Nucleus accumbens (tissue), 56 donors: ENCODE measurements around the gene DNAL4.
"Not testable (repeated sequence)": the region's sequence is repeated elsewhere in the genome, so short reads cannot be mapped to it uniquely, and the experiment has no call there.

ENCODE experiments used
- DNase-seq, 56 donors: peaks; one replicate each; lab custom pipeline; 2025; lab: John Stamatoyannopoulos, UW

Gene DNAL4

DNA sequence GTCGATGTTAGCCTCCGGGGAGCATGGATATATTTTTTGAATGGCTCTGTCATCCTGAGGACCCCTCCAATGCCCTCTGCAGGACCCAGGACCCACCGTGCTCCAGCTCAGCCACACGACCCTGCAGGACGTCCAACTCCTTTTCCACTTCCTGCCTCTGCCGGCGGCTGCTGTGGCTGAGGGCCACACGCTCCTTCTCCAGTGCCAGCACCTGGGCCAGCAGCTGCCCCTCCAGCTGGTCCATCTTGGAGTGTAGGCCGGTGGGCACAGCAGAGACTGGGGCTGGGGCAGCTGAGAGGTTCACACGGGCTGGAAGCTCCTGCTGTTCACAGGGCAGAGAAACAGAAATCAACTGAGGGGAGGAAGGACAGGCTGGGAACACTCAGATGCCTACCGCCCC, 34.2 kb upstream of the DNAL4 start:
- no peak for DNase-seq

DNA sequence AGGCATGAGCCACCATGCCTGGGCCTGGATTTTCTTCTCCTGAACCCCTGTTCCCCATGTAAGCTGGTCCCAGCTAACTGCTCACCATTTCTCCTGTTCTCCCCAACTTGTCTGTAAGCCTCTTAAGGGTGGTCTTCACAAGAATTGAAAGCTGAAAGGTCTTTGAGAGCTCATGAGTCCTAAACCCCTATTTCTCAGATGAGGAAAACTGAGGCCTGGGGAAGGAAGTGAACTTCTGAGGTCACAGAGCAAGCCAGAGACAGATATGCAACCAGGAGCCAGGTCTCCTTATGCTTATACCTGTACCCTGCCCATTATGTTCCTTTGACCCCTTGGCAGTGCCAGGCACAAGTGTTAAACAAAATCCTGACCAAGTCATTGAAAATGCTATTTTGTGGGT, 33.6 kb upstream of the DNAL4 start:
- no peak for DNase-seq

DNA sequence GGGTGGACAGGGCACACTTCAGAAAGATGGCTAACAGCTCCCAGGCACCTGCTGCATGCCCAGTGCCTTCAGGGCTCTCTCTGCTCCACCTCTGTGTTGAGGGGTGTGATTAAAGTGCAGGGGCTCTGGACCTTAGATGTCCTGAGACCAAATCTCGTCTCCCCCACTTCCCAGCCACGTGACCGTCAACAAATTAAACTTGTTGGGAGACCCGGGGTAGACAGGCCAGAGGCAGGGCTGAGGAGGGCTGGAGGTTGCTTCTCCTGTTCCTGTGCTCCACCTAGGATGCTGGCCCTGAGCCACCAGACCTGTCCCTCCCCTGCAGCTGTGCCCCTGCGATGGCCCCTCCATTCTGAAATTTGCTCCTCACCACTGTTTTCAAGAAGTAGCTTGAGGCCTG, 32.9 kb upstream of the DNAL4 start:
- no peak for DNase-seq

DNA sequence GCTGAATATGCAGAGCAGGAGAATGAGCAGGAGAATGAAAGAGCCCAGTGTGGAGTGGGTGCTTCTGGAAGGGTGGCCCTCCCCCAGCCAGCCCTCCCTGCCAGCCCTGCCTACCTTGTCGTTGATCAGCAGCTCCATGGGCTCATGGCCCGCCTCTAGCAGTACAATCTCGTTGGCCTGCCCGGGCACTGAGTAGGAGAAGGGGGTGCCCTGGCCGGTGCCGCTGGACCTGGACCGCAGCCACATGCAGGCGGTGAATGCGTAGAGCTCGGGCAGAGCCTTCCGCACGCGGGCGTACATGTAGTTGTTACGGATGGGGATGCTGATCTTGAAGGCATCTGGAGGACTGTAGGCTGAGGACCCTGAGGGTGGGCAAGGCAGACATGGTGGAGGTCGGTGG, 32.4 kb upstream of the DNAL4 start:
- DNase-seq, result no peak

DNA sequence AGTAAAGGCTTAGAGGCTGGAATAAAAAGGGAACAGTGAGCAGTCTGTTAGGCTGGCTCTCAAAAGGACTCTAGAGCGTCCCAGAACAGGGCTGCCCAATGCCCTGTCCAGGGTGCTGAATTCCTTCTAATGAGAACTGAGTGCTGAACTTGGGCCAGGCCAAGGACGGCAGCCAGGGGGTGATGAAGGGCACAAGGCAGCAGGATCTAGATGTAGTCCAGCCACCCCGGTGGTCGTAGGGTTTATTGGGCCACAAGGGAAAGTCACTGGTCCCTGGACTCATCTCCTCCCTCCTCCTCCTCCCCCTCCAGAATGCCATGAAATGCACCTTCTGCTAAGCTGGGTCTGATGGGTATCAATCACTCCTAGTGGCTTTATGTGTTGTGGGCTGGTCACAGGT, 30.6 kb upstream of the DNAL4 start:
- peak in 43 of 56 donors; percentile 8 to 71 (median 34) for DNase-seq

DNA sequence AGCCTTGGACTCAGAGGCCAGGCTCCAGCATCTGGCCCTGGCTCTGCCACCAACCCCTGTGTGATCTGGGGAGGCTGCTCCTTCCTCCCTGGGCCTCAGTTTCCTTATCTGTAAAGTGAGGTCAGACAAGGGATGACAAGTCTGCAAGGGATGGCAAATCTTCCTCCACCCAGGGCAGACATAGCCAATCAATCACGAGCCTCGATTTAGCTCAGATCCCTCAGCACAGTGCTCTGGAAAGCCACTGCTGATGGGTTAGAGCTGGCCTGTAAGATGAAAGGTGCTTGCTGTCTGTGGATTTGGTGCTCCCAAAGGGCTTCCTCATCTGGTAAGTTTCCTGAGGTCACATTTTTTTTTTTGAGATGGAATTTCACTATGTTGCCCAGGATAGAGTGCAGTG, 29.7 kb upstream of the DNAL4 start:
- DNase-seq, result no peak

DNA sequence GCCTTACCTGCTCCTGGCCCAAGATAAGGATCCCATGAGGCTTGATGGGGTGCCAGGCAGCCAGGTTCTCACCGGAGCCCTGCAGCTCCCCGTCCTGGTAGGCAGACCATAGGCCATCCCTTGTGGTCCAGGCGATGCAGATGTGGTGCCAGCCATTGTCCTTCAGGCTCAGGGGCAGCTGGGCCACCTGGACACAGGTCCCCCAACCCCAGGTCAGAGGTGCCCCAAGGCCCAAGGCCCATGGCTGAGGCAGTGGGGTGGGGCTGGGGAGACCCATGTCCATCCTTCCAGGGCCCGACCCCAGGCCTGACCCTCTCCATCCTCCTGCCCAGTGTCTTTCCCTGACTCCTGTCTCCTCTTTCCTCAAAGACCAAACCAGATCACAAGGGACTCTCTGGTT, 29.1 kb upstream of the DNAL4 start:
- DNase-seq, result no peak

DNA sequence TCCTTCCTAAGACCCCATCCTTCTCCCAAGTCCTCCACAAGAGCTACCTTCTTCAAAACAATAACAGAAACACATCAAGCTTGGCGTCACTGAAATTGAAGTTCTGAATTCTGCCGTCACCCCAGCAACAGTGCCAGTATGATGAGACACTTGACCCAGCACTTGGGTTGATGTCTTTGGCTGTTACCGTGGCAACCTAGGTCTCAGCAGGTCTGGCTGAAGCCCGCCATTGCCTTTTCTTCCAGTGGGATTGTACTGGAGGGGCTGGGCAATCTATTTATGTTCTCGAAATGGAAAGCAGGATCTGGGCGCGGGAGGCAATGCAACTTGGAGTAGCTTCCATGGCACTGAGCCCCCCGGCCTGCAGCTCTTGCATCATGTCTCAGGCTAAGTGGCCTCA, 26.1 kb upstream of the DNAL4 start:
- DNase-seq, result peak in 1 of 56 donors; percentile 25

DNA sequence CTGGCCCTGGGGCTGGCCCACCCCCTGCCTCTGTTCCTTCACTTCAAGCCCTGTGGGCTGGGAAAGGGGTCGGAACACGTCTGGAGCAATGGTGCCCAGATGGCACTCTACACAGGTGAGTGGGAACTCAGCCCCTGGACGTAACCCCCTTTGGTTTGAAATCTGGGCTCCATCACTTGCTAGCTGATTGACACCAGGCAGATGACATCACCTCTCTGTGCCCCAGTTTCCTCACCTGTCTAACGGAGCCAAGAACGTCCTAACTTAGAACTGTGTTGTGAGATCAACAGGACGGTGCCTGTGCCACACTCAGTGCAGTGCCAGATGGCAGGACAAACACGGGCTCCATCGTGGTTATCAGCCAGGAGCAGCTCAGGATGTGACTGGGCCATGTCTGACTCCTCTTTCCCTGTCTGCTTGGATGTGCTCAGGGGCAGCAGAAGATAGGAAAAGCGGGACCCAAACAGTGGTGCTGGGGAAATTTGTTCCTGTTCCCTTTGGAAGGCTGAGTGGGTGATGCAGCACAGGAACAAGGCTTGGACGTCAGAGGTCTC, 25.5 kb upstream of the DNAL4 start:
- DNase-seq, result no peak

DNA sequence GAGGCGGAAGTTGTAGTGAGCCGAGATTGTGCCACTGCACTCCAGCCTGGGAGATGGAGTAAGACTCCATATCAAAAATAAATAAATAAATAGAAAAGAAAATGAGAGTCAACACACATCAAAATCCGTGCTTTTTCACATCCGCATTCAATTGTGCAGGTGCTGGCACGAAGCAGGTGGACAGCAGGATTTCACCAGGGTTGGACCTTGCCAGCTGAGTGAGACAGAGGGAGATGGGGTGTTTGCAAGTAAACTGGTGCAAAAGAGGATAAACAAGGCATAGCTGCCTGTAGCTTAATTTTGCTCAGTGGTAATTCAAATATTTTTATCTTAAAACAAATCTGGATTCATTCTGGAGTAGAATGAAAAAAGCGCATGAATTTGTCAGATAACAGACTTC, 23.3 kb upstream of the DNAL4 start:
- no peak for DNase-seq

DNA sequence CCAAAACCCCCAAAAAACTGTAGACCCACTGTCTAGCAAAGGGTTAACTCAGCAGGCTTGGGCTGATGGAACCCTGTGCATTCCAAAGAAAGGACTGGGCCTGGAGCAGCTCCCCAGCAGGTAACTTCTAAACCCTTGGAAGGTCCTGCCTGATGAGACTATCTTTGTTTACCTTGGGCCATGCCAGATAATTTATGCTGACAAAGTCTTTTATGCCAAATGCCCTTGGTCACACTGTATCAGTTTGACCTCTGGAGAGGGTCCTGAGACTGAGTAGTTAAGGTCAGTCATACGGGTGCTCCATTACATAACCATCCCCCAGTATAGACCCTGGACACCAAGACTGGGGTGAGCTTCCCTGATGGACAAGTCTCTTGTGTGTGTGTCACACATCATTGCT, 21.9 kb upstream of the DNAL4 start:
- DNase-seq, result no peak

DNA sequence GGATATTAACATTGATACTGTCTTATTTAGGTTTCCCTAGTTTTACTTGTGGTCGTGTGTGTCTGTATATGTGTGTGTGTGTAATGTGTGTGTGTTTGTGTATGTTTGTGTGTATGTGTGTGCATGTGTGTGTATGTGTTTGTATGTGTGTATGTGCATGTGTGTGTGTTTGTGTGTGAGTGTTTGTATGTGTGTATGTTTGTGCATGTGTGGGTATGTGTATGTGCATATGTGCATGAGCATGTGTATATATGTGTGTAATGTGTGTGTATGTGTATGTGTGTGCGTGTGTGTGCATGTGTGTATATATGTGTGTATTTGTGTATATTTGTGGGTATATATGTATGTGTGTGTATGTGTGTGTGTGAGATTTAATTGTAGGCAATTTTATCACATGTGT, 17.3 kb upstream of the DNAL4 start:
- DNase-seq, result no peak

DNA sequence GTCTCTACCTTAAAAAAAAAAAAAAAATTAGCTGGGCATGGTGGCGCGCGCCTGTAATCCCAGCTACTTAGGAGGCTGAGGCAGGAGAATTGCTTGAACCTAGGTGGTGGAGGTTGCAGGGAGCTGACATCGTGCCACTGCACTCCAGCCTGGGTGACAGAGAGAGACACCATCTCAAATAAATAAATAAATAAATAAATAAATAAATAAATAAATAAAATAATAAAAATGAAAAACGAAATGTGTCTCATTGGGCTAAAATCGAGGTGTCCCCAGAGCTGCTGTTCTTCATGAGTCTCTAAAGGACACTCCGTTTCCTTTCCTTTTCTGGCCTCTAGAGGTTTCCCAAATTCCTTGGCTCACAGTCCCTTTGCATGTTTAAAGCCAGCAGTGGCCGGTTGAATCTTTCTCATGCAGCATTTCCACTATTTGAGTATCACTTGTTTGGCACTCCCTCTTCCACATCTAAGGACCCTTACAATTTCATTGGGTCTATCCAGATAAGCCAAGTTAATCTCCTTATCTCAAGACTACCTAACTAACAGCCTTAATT, 11.2 kb upstream of the DNAL4 start:
- DNase-seq, result not testable (repeated sequence)

DNA sequence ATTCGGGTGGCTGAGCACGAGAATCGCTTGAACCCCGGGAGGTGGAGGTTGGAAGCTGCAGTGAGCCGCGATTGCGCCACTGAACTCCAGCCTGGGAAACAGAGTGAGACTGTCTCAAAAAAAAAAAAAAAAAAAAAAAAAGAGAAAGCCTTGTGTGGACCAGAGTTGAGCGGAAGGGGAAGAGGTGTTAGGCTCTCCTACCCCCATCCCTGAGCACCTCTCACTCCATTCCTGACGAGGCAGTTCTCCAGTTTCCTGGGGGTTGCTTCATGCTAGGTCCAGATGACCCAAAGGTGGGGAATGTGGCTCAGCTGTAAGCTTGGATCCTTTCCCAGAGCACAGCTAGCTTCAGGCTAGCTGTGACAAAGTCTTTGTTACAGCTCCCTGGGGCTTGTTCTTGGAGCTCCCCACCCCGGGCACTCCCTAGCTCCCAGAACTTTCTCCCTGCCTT, 8.8 kb upstream of the DNAL4 start:
- peak in 4 of 56 donors; percentile 12 to 69 (median 33) for DNase-seq

DNA sequence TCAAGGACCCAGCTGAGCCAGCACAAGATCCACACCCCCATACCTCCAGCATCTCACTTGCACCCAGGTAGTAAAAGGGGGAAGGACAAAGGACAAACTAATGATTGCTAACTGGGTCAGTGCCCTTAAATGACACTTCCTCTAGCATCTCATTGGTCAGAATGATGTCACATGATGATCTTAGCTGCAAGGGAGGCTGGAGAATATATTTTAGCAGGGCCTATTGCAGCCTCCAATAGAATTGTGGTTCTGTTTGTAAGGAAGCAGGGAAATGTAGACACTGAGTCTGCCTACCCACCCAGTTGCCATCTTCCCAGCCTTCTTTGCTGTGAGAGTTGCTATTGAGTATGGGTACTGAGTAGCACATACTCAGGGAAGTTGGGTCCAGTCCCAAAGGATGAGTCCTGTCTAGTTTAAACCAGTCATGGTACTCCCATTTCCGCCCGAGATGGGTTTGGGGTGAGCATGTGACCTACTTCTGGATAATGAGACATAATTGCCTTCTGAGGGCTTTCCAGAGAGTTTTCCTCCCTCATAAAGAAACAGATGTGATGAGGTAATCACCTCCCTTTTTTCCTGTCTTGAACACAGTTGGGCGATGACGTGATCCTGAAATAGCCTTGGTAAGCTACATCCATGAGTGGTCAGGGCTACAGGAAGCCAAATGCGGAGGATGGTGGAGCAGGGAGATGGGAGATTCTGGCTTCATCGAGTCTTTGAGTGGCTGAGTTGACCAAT, 5.5 kb upstream of the DNAL4 start:
- DNase-seq, result no peak

DNA sequence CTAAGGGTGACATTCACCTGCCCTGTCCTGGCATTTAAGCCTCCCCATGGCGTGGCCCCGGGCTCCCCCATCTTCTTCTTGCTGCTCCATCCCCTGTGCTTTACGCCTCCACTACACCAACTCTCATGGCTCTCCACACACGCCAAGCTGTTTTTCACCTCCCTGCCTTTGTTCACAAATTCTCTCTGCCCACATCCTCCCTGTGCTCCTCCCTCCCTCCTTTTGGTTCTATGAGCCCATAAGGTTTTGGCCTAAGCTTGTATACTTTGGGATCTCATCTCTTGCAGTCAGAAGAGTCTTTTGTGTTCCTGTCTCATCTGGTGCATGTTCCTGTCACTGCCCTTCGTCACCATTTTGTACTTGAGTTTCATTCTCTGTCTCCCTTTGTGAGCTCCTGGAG, 4.6 kb upstream of the DNAL4 start:
- DNase-seq, result no peak

DNA sequence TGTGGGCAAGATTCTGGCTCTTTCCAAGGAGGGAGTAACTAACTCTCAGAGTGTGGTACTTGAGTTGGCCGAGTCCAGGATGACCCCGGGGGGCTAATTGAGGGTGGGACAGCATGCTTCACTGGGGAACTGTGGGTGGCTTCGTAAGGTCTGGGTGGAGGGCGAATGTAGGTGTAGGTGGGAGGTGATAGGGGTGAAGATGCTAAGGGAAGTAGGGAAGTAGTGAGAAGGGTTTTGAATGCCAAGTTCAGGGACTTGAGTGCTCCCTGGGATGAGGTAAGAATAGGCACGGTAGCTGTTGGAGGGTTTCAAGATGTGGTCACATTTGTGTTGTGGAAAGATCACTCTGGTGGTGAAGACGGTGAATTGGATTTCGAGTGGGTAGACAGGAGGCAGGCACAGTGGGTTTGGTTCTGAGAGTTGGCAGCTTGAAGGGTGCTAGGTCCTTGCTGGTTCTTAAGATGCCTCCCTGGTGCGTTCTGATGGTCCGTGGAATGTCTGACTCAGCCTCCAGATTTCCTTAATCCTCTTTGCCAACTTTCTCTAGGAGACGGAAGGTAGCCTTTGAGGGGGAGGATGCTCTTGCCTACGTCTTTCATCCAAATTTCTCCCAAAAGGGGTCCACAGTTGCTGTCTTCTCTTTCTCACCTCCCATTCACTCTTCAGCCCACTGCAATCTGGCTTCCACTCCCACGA, 2.5 kb upstream of the DNAL4 start:
- no peak for DNase-seq

DNA sequence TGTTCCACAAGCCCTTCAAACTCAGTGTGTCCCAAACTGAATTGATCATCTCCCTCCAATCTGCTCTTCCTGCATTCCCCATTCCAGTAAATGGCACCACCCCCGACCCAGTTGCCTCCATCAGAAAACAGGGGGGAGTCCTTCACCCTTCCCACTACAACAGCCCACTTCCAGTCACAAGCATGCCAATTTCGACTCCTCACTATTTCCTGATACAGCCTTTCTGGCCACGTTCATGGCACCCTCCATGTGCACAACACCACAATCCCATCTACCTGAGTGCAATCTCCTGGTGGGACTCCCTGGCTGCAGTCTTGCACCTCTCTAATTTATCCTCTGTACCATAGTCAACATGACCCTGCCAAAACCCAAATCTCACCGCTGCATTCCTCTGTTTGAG, 1.6 kb upstream of the DNAL4 start:
- DNase-seq, result no peak

DNA sequence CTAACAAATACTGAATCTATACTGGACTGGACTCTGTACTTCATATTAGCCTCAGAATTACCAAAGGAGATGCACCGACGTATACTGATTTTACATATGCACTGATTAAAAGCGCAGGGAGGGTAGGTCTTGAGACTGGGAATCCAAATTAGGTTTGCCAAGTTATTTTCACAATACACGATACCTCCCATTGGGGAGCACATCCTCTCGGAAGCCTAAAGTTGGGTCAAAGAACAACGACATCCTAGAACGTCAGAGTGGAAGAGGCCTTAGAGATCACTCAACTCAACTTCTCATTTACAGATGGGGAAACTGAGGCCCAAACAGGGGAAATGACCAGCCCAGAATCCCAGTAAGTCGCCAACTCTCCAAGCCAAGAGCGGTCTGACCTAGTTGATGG, 626 bp downstream of the DNAL4 start:
- no peak for DNase-seq

DNA sequence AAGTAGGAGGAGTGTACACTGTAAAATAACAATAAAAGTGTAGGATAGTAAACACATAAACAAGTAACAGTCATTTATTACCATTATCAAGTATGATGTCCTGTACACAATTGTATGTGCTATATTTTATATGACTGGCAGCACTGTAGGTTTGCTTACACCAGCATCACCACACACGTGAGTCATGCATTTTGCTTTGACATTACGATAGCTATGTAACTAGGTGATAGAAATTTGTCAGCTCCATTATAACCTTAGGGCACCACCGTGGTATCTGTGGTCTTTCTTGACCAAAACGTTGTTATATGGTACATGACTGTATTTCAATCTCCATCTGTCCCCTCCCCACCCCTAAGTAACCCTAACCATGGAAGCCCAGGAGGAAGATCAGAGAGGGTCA, 1.1 kb downstream of the DNAL4 start:
- DNase-seq, result no peak

DNA sequence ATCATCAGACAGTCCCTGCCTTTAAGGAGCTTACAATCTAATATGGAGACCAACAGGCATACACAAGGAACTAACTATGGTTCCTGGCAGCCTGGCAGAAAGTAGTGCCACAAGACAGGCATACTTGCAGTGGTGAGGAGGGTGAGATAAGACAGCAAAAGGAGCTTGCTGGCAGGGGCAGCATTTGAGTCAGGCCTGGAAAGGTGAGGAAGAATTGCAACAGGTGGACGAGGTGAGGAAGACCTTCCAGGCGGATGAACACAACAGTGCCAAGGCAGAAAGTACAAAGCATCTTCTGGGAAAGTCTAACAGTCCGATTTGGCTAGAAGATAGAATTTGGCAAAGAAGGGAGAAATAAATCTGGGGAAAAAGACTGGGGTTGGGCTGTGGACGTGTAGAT, 4.3 kb downstream of the DNAL4 start:
- DNase-seq, result no peak

DNA sequence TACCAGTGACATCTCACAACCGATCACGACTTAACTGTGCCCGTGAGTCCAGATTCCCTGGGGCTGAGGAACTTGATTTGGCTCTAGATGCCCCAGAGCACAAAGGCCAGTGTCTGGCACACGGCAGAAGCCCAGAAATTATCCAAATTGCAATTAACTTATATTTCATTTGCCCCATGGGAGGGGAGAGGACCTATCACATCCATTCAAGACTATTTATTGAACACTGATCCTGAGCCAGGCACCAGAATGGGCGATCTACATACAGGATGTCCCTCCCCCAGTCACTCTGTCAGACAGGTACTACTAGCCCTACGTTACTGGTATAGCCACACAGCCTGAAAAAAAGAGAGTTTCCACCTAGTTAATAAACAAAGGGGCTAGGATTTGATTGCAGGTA, 5.1 kb downstream of the DNAL4 start:
- DNase-seq, result no peak
